Endothelial cell of umbilical vein (primary cell): ENCODE results near the gene P2RY11. TPM values are rescaled to one million over a fixed set of nuclear protein-coding genes. Genes with fewer than 3 reads are reported as not detected.

Source experiments
- BruUV-seq: library from RNA; stranded (reverse); fragments of 400-500 nt; replicated peaks from 2 replicates; lab custom pipeline; 2021; lab: Mats Ljungman, UMichigan
- CTCF ChIA-PET: fragments of 300-600, 350-600 bp; sonication (Branson Sonifier 250); formaldehyde crosslinking; loops from one replicate; lab custom pipeline; 2021; ENCODE audit warnings: antibody characterized with exemption, inconsistent platforms; lab: Charles Lee
- POLR2A ChIA-PET: fragments of 300-600, 350-600 bp; sonication (Branson Sonifier 250); formaldehyde crosslinking; loops from one replicate; lab custom pipeline; 2021; ENCODE audit warnings: antibody characterized with exemption, inconsistent platforms; lab: Charles Lee
- DNase-seq: peaks from one replicate; pipeline ENCODE4 v3.0.0-alpha.2; 2011; ENCODE audit warnings: low read depth, low spot score
- FAIRE-seq: peaks from 2 replicates; lab custom pipeline; 2011; peaks lifted over from hg19 to GRCh38; lab: Jason Lieb, UNC
- H2AFZ ChIP-seq: 2 replicates; pipeline ENCODE4 v1.6.0; 2012; ENCODE audit warnings: low read depth, low read length, control low read depth, inconsistent platforms
- H3K27ac ChIP-seq: 2 replicates; pipeline ENCODE4 v1.5.1; 2011; ENCODE audit warnings: low read depth, mild to moderate bottlenecking, control low read depth, low read length, moderate library complexity; ENCODE audit not compliant: insufficient read depth
- H3K27me3 ChIP-seq, 2 experiments: 2 replicates each; pipeline versions ENCODE4 v1.6.0 to v1.6.1; 2011; ENCODE audit warnings: low read length in 2 of 2, mixed read lengths in 1 of 2; ENCODE audit not compliant: control insufficient read depth in 2 of 2, insufficient read depth in 2 of 2
- H3K36me3 ChIP-seq, 2 experiments: 2 replicates in 1 of 2; 3 replicates in 1 of 2; pipeline ENCODE4 v1.5.1; 2011; ENCODE audit warnings: low read length in 2 of 2, mild to moderate bottlenecking in 1 of 2, moderate library complexity in 1 of 2; ENCODE audit not compliant: control insufficient read depth in 2 of 2, insufficient read depth in 2 of 2; ENCODE audit errors: extremely low read depth in 1 of 2
- H3K4me1 ChIP-seq: 3 replicates; pipeline ENCODE4 v1.5.1; 2011; ENCODE audit warnings: mild to moderate bottlenecking, low read length; ENCODE audit not compliant: control insufficient read depth, insufficient read depth; ENCODE audit errors: extremely low read depth
- H3K4me2 ChIP-seq: 2 replicates; pipeline ENCODE4 v1.6.1; 2011; ENCODE audit warnings: low read length, control low read depth, mixed read lengths; ENCODE audit not compliant: insufficient read depth
- H3K4me3 ChIP-seq, 3 experiments: fragments of 200-600 bp in 1 of 3; sonication (generic), shearing (Covaris generic) in 1 of 3; replicated peaks in 1 of 3; 2 replicates each; pipeline ENCODE4 v1.5.1; 2011 to 2016; ENCODE audit warnings: control low read depth in 3 of 3, low read length in 3 of 3, mild to moderate bottlenecking in 2 of 3, inconsistent platforms in 1 of 3, low read depth in 1 of 3, moderate library complexity in 1 of 3; ENCODE audit not compliant: insufficient read depth in 1 of 3
- H3K79me2 ChIP-seq: 2 replicates; pipeline ENCODE4 v1.6.0; 2012; ENCODE audit warnings: low read length, inconsistent platforms; ENCODE audit not compliant: control insufficient read depth, insufficient read depth
- H3K9ac ChIP-seq: replicated peaks from 2 replicates; pipeline ENCODE3; 2011; ENCODE audit warnings: low read length, control low read depth; ENCODE audit not compliant: insufficient read depth; ENCODE audit errors: extremely low read depth
- H3K9me1 ChIP-seq: replicated peaks from 3 replicates; pipeline ENCODE4 v1.6.0; 2011; ENCODE audit warnings: mild to moderate bottlenecking, low read length; ENCODE audit not compliant: control insufficient read depth, insufficient read depth; ENCODE audit errors: extremely low read depth
- H3K9me3 ChIP-seq: replicated peaks from 2 replicates; pipeline ENCODE4 v1.5.1; 2012; ENCODE audit warnings: low read length, inconsistent platforms; ENCODE audit not compliant: control insufficient read depth, insufficient read depth
- H4K20me1 ChIP-seq: replicated peaks from 2 replicates; pipeline ENCODE3; 2011; ENCODE audit warnings: mild to moderate bottlenecking, low read length; ENCODE audit not compliant: control insufficient read depth, insufficient read depth; ENCODE audit errors: extremely low read depth
- EZH2 ChIP-seq: IDR thresholded peaks from 2 replicates; pipeline ENCODE4 v1.6.1; 2012; ENCODE audit warnings: borderline replicate concordance, low read depth, mild to moderate bottlenecking, moderate library complexity, low read length, inconsistent platforms; ENCODE audit not compliant: severe bottlenecking
- FOS ChIP-seq: IDR thresholded peaks from 2 replicates; pipeline ENCODE4 v1.6.1; 2011; ENCODE audit warnings: mild to moderate bottlenecking, low read length, moderate library complexity, borderline replicate concordance; ENCODE audit not compliant: insufficient read depth
- GATA2 ChIP-seq: IDR thresholded peaks from 2 replicates; pipeline ENCODE4 v1.7.0; 2011; ENCODE audit warnings: low read depth, mild to moderate bottlenecking, moderate library complexity, mixed read lengths, low read length; ENCODE audit not compliant: insufficient read length, insufficient read depth
- JUN ChIP-seq: IDR thresholded peaks from 2 replicates; pipeline ENCODE4 v1.6.1; 2011; ENCODE audit warnings: borderline replicate concordance, low read depth; ENCODE audit not compliant: insufficient read length, insufficient read depth
- MYC ChIP-seq: IDR thresholded peaks from one replicate; pipeline ENCODE4 v1.6.1; 2011; ENCODE audit warnings: mild to moderate bottlenecking, low read depth, low read length
- POLR2A ChIP-seq: IDR thresholded peaks from 2 replicates; pipeline ENCODE4 v1.6.1; 2012; ENCODE audit warnings: low read depth, mild to moderate bottlenecking, control low read depth, low read length
- POLR2AphosphoS5 ChIP-seq: IDR thresholded peaks from 2 replicates; pipeline ENCODE4 v1.6.1; 2012; ENCODE audit warnings: low read depth, mild to moderate bottlenecking, control low read depth, low read length, moderate library complexity; ENCODE audit not compliant: insufficient read depth
- dilution Hi-C: fragments of 300-500 bp; cut with MboI; formaldehyde crosslinking; loops from one replicate; pipeline ENCODE4 v1.15.0; 2019; ENCODE audit warnings: low sequenced_read_pairs; ENCODE audit not compliant: extremely low pct_ligation_motif_present
- intact Hi-C: fragments of 100-400 bp; cut with micrococcal nuclease; formaldehyde crosslinking; loops from one replicate; pipeline ENCODE4 v1.10.0; 2022
- polyA plus RNA-seq, 4 experiments: library from polyadenylated mRNA; depleted of rRNA in 3 of 4; stranded (reverse) in 3 of 4; unstranded in 1 of 4; fragments of >200 nt; gene quantifications; 2 replicates each; pipeline versions ENCODE4 v1.2.1 to v1.2.3, GENCODE V29; 2011 to 2012; ENCODE audit warnings: missing spikeins in 1 of 4
- total RNA-seq: library from RNA; stranded (reverse); gene quantifications from 2 replicates; pipeline ENCODE4 v1.2.3, GENCODE V29; 2021
- TF ChIP-seq, protein P1 (sequence below): IDR thresholded peaks from 2 replicates; pipeline ENCODE4 v1.6.1; 2011; ENCODE audit not compliant: insufficient read depth, insufficient read length
- TF ChIP-seq, protein P2 (sequence below), 2 donors: IDR thresholded peaks; 1 replicate in 1 of 2; 2 replicates in 1 of 2; pipeline ENCODE4 v1.5.1; 2011; ENCODE audit warnings: low read length in 2 of 2, mild to moderate bottlenecking in 2 of 2, moderate library complexity in 2 of 2, control low read depth in 1 of 2, inconsistent platforms in 1 of 2, low read depth in 1 of 2; ENCODE audit not compliant: insufficient read depth in 1 of 2; ENCODE audit errors: extremely low read depth in 1 of 2

The P2RY11 gene
- total and polyA plus RNA-seq, 2 donors (not counting 3 experiments of a cell fraction or from before 2014, with no cell fraction given), result 3.6 to 14.6 TPM

GRCh38 chr19:10151521-10151920 lies 40.0 kb downstream of the P2RY11 start:
- no peak overlapping the region for H3K4me2 ChIP-seq
- TF ChIP-seq MYC (no peak), EZH2 (no peak), POLR2AphosphoS5 (no peak), POLR2A (no peak), FOS (no peak), JUN (no peak), GATA2 (no peak)
- TF ChIP-seq, protein P1, sequence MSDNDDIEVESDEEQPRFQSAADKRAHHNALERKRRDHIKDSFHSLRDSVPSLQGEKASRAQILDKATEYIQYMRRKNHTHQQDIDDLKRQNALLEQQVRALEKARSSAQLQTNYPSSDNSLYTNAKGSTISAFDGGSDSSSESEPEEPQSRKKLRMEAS, result no peak
- TF ChIP-seq, protein P2, sequence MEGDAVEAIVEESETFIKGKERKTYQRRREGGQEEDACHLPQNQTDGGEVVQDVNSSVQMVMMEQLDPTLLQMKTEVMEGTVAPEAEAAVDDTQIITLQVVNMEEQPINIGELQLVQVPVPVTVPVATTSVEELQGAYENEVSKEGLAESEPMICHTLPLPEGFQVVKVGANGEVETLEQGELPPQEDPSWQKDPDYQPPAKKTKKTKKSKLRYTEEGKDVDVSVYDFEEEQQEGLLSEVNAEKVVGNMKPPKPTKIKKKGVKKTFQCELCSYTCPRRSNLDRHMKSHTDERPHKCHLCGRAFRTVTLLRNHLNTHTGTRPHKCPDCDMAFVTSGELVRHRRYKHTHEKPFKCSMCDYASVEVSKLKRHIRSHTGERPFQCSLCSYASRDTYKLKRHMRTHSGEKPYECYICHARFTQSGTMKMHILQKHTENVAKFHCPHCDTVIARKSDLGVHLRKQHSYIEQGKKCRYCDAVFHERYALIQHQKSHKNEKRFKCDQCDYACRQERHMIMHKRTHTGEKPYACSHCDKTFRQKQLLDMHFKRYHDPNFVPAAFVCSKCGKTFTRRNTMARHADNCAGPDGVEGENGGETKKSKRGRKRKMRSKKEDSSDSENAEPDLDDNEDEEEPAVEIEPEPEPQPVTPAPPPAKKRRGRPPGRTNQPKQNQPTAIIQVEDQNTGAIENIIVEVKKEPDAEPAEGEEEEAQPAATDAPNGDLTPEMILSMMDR (IDR thresholded peaks at IDR 0.05; ENCODE audit: extremely low read depth in 1 of 2, insufficient read depth in 1 of 2, low read depth in 1 of 2, low read length in 2 of 2), result no peak
- H3K36me3 ChIP-seq, result peaks cover 34 to 42% of the 10 kb centered on the region in 2 experiments
- H3K9ac ChIP-seq, result no peak overlapping the region
- no peaks in the 10 kb centered on the region for H3K79me2 ChIP-seq
- H3K9me3 ChIP-seq, result no peaks in the 10 kb centered on the region
- H3K4me3 ChIP-seq, result no peak overlapping the region
- DNase-seq (no peak), FAIRE-seq (no peak)
- ChIA-PET POLR2A (no interaction called here), CTCF (no interaction called here)
- no TSS peak for BruUV-seq
- intact Hi-C loops (no loop called here), dilution Hi-C loops (no loop called here)
- H3K27ac ChIP-seq, result no peak overlapping the region
- H3K27me3 ChIP-seq, result no peaks in the 10 kb centered on the region
- H3K9me1 ChIP-seq, result no peaks in the 10 kb centered on the region
- H4K20me1 ChIP-seq, result no peaks in the 10 kb centered on the region
- no peak overlapping the region for H2AFZ ChIP-seq
- no peaks in the 10 kb centered on the region for H3K4me1 ChIP-seq
